HG03520 (cell line): ENCODE results near the gene MBD1.
A peak's percentile ranks its signal among the peaks of the same experiment; 100 is the strongest.
"Not testable (repeated sequence)": the region's sequence is repeated elsewhere in the genome, so short reads cannot be mapped to it uniquely, and the experiment has no call there.

Experiments
- ATAC-seq: cut with Tn5 transposase; IDR thresholded peaks from one replicate; pipeline ENCODE4 v1.9.1; 2021; ENCODE audit warnings: mild to moderate bottlenecking, moderate library complexity; ENCODE audit not compliant: unreplicated experiment

The MBD1 gene

GRCh38 chr18:50297621-50298442 lies 16.5 kb upstream of the MBD1 start:
- ATAC-seq = peak; percentile 99

- ATAC-seq = no peak
Observed at GRCh38 chr18:50293039-50293438, 11.7 kb upstream of the MBD1 start.

- ATAC-seq = no peak
Observed at GRCh38 chr18:50289108-50289443, 7.8 kb upstream of the MBD1 start.

GRCh38 chr18:50288348-50289107 lies 7.2 kb upstream of the MBD1 start:
- ATAC-seq = not testable (repeated sequence)

- ATAC-seq = peak; percentile 86
Observed at GRCh38 chr18:50287441-50288347, 6.4 kb upstream of the MBD1 start, which contains the start of gene CXXC1. Gene CXXC1, minus strand, starts transcription at chr18:50287692. Its CDS starts 103 bp downstream, at chr18:50287589.

GRCh38 chr18:50287028-50287440 lies 5.7 kb upstream of the MBD1 start:
- ATAC-seq = no peak

- ATAC-seq = no peak
Observed at GRCh38 chr18:50286391-50287027, 5.2 kb upstream of the MBD1 start.

GRCh38 chr18:50285631-50286321 lies 4.5 kb upstream of the MBD1 start:
- ATAC-seq = no peak

GRCh38 chr18:50285071-50285470 lies 3.7 kb upstream of the MBD1 start:
- no peak for ATAC-seq

GRCh38 chr18:50284255-50284885 lies 3.0 kb upstream of the MBD1 start:
- ATAC-seq = no peak

- ATAC-seq = no peak
Observed at GRCh38 chr18:50283469-50284209, 2.3 kb upstream of the MBD1 start.

- ATAC-seq = no peak
Observed at GRCh38 chr18:50282521-50283335, 1.4 kb upstream of the MBD1 start.

- no peak for ATAC-seq
Observed at GRCh38 chr18:50281972-50282520, 723 bp upstream of the MBD1 start.

- no peak for ATAC-seq
Observed at GRCh38 chr18:50280707-50281294, 522 bp downstream of the MBD1 start.

- no peak for ATAC-seq
Observed at GRCh38 chr18:50279752-50280151, 1.6 kb downstream of the MBD1 start.

- no peak for ATAC-seq
Observed at GRCh38 chr18:50277942-50278341, 3.4 kb downstream of the MBD1 start.

GRCh38 chr18:50276452-50276851 lies 4.9 kb downstream of the MBD1 start:
- ATAC-seq = no peak
